HG02885 (cell line): ENCODE data around the gene MBD3.

Source experiments
- ATAC-seq: cut with Tn5 transposase; IDR thresholded peaks from one replicate; pipeline ENCODE4 v1.9.1; 2021; ENCODE audit warnings: mild to moderate bottlenecking; ENCODE audit not compliant: unreplicated experiment, poor library complexity

The MBD3 gene

DNA sequence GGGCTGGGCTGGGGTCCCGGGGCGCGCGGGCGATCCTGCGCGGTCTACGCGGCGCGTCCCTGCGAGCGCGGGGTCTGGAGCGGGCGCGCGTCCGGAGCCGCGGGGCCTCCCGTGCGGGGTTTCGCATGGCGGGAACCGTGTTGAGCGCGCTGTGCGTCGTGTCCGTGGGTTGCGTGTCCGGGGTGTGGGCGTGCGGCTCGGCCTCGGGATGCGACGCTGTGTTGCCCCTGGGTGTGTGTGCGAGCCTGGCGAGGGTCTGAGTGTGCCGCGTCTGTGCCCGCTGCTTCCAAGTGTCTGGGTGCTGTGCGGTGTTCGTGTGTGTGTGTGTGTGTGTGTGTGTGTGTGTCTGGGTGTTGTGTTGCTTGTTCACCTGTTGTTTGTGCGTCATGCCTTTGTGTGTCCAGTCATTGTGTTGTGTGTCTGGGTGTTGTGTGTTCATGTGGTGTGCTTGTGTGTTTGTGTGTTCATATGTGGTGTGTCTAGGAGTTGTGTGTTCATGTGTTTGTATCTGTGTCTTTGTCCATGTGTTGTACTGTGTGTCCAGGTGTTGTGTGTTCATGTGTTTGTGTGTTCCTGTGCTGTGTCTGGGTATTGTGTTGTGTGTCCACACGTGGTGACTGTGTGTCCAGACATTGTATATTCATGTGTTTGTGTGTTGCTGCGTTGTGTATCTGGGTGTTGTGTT is 68.2 kb downstream of the MBD3 start:
- ATAC-seq, result no peak
